ENCODE measurements around the gene P2RX7.
A peak's percentile ranks its signal among the peaks of the same experiment; 100 is the strongest.
"Not testable (repeated sequence)": the region's sequence is repeated elsewhere in the genome, so short reads cannot be mapped to it uniquely, and the experiment has no call there.

The P2RX7 gene

DNA sequence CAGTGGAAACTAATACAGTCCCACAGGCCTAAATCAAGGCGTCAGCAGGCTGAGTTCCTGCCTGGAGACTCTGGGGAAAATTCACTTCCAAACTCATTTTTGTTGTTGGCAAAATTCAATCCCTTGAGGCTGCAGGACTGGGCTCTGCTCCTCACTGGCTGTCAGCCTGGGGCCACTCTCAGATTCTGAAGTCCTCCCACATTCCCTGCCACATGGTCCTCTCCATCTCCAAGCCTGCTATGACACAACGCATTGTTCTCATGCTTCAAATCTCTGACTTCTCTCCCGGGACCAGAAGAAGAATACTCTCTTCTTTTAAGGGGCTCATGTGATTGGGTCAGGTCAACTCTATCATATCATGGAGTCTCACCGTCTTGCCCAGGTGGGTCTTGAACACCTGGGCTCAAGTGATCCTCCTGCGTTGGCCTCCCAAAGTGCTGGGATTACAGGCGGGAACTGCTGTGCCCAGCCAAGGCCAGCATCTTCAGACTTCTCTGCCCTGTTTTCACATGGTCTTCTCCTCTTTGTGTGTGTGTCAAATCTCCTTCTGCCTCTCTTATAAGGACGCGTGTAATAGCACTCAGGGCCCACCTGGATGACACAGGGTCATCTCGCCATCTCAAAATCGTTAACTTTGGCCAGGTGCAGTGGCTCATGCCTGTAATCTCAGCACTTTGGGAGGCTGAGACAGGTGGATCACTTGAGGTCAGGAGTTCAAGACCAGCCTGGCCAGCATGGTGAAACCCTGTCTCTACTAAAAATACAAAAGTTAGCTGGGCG lies 9.7 kb downstream of the P2RX7 start:
- no peak for ATAC-seq
- no peaks in the 10 kb centered on the region for H3K9me3 Mint-ChIP-seq
- H3K4me1 Mint-ChIP-seq: peaks cover 27% of the 10 kb centered on the region
- H3K27ac Mint-ChIP-seq: no peak overlapping the region
- H3K4me3 Mint-ChIP-seq: no peak overlapping the region
- H3K27me3 Mint-ChIP-seq: no peaks in the 10 kb centered on the region
- H3K36me3 Mint-ChIP-seq: no peaks in the 10 kb centered on the region

DNA sequence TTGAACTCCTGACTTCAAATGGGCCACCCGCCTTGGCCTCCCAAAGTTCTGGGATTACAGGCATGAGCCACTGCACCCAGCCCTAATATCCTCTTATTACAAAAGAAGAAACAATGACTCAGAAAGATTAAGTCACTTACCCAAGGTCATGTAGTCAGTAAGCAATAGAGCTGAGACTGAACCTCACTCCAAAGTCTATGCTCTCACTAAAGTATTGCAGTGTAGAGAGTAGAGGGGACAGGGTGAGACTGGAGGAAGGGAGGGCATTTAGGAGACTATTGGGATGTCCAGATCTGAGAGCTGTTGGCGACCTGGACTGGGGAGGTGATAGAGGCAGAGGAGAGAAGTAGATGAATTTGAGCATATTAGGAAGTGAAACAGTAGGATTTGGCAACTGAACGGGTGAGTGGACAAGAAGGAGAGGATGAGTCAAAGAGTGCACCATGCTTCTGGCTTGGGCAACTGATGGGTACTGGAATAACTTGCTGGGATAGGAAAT lies 11.8 kb downstream of the P2RX7 start:
- H3K27ac Mint-ChIP-seq: peak overlapping the region; percentile 59
- H3K9me3 Mint-ChIP-seq: no peaks in the 10 kb centered on the region
- no peaks in the 10 kb centered on the region for H3K27me3 Mint-ChIP-seq
- peak; percentile 53 for ATAC-seq
- peaks cover 27% of the 10 kb centered on the region for H3K4me1 Mint-ChIP-seq
- H3K4me3 Mint-ChIP-seq: peak overlapping the region; percentile 34
- H3K36me3 Mint-ChIP-seq: peaks cover 5% of the 10 kb centered on the region

DNA sequence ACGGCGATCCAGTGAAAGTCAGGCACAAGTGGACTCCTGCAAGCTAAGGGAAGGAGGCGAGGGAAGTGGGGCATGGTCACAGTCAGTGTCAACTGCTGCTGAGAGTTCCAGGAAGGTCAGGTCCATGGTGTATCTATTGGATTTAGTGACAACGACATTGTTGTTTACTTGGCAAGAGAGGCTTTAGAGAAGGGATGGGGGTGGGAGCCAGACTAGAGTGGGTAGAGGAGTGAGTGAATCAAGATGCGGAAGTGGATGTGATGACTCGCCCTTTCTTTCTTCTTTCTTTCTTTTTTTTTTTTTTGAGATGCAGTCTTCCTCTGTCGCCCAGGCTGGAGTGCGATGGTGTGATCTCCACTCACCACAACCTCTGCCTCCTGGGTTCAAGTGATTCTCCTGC lies 12.5 kb downstream of the P2RX7 start:
- H3K4me1 Mint-ChIP-seq: peaks cover 27% of the 10 kb centered on the region
- peak overlapping the region; percentile 59 for H3K27ac Mint-ChIP-seq
- peaks cover 9% of the 10 kb centered on the region for H3K36me3 Mint-ChIP-seq
- H3K27me3 Mint-ChIP-seq: no peaks in the 10 kb centered on the region
- ATAC-seq: peak; percentile 65
- H3K9me3 Mint-ChIP-seq: no peaks in the 10 kb centered on the region
- H3K4me3 Mint-ChIP-seq: no peak overlapping the region

DNA sequence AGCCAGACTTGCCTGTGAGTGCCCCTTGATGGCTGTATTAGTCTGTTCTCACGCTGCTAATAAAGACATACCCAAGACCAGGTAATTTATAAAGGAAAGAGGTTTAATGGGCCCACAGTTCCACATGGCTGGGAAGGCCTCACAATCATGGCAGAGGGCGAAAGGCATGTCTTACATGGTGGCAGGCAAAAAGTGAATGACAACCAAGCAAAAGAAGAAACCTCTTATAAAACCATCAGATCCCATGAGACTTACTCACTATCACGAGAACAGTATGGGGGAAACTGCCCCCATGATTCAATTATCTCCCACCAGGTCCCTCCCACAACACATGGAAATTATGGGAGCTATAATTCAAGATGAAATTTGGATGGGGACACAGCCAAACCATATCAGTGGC lies 16.6 kb downstream of the P2RX7 start:
- not testable (repeated sequence) for H3K4me3 Mint-ChIP-seq, H3K36me3 Mint-ChIP-seq
- H3K4me1 Mint-ChIP-seq: peaks cover 20% of the 10 kb centered on the region

DNA sequence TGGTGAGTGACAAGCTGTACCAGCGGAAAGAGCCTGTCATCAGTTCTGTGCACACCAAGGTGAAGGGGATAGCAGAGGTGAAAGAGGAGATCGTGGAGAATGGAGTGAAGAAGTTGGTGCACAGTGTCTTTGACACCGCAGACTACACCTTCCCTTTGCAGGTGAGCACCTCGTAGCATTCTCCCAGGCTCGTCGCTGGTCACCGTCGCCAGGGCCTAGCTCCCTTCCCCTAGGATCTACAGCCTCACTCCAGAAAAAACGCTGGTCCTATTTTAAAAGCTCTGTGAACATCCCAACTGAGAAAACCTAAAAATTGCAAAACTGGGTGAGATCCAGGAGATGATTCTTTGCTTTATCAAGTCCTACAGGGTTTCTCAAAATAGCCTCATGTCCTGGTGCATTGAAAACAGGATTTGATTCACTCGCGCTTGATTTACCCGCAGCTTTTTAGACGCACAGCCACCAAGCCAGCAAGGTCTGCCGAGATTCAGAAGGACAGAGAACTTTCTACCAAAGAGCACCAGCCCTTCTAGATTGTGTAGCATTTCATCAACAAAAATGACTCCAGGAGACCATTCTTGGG lies 22.2 kb downstream of the P2RX7 start:
- peaks cover 6% of the 10 kb centered on the region for H3K36me3 Mint-ChIP-seq
- no peak overlapping the region for H3K4me3 Mint-ChIP-seq
- no peaks in the 10 kb centered on the region for H3K9me3 Mint-ChIP-seq
- peaks cover 6% of the 10 kb centered on the region for H3K4me1 Mint-ChIP-seq
- no peaks in the 10 kb centered on the region for H3K27me3 Mint-ChIP-seq
- no peak for ATAC-seq
- no peak overlapping the region for H3K27ac Mint-ChIP-seq

More for the DNA sequence above, 16.6 kb downstream of the P2RX7 start:
- ATAC-seq, H3K27ac Mint-ChIP-seq, H3K27me3 Mint-ChIP-seq, H3K9me3 Mint-ChIP-seq: not testable (repeated sequence)

DNA sequence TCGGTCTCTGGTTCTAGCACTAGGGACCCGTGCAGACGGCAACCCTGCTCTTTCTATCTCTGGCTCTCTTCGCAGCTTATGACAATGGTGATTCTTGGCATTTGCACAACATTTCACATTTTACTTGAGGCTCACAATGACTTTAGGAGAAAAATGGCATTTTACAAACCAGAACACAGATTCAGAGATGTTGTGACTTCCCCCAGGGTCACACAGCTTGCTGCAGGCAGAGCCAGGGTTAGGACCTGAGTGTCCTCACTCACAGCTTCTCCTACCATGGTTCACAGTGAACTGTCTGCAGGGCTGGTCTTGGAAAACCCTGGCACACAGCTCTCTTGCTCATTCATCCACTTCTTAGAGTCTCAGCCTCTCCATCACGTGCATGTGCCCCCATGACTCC lies 23.7 kb downstream of the P2RX7 start:
- ATAC-seq: no peak
- H3K36me3 Mint-ChIP-seq: peaks cover 6% of the 10 kb centered on the region
- peaks cover 14% of the 10 kb centered on the region for H3K4me1 Mint-ChIP-seq
- H3K27me3 Mint-ChIP-seq: no peaks in the 10 kb centered on the region
- no peak overlapping the region for H3K4me3 Mint-ChIP-seq
- no peak overlapping the region for H3K27ac Mint-ChIP-seq
- H3K9me3 Mint-ChIP-seq: no peaks in the 10 kb centered on the region

DNA sequence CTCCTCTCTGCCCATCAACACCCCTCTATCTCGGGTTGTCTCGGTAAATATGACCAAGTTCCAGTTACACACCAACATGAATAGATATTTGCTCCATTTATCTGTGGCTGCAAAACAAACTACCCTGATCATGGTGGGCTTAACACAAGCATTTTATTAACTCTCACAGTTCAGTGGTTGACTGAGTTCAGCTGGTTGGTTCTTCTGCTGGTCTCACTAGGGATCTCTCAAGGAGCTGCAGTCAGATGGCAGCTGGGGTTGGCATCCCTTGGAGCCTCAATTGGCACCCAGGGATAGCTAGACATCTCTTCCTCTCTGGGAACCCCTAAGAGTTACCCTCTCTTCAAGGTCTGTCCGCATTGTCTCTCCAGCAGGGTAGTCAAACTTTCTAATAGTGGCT lies 25.4 kb downstream of the P2RX7 start:
- Mint-ChIP-seq H3K9me3 (no peaks in the 10 kb centered on the region), H3K27me3 (no peaks in the 10 kb centered on the region), H3K36me3 (peaks cover 6% of the 10 kb centered on the region), H3K4me1 (peaks cover 14% of the 10 kb centered on the region), H3K4me3 (no peak overlapping the region), H3K27ac (no peak overlapping the region)
- no peak for ATAC-seq

DNA sequence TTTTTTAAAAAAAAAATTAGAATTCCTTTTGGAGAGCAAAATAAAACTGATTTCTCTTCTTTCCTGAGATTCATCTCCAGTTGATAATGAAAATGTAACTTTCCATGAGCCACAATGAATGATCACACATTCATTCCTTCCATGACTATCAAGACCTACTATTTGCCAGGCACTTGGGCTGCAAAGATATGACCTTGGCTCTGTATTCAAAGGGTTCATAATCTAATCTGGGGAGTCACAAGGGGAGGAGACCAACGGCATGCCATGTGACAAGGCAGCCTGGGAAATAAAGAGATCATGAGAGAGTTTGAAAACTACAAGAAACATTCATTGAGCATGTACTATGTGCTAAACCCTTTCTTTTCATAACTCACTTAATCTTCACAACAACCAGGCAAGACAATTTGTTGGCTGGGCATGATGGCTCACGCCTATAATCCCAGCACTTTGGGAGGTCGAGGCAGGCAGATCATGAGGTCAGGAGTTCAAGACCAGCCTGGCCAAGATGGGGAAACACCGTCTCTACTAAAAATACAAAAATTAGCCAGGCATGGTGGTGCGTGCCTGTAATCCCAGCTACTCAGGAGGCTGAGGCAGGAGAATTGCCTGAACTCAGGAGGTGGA lies 26.2 kb downstream of the P2RX7 start:
- not testable (repeated sequence) for H3K36me3 Mint-ChIP-seq, H3K4me3 Mint-ChIP-seq, H3K27me3 Mint-ChIP-seq, H3K9me3 Mint-ChIP-seq, ATAC-seq
- Mint-ChIP-seq H3K4me1 (peaks cover 14% of the 10 kb centered on the region), H3K27ac (peak overlapping the region; percentile 51)

DNA sequence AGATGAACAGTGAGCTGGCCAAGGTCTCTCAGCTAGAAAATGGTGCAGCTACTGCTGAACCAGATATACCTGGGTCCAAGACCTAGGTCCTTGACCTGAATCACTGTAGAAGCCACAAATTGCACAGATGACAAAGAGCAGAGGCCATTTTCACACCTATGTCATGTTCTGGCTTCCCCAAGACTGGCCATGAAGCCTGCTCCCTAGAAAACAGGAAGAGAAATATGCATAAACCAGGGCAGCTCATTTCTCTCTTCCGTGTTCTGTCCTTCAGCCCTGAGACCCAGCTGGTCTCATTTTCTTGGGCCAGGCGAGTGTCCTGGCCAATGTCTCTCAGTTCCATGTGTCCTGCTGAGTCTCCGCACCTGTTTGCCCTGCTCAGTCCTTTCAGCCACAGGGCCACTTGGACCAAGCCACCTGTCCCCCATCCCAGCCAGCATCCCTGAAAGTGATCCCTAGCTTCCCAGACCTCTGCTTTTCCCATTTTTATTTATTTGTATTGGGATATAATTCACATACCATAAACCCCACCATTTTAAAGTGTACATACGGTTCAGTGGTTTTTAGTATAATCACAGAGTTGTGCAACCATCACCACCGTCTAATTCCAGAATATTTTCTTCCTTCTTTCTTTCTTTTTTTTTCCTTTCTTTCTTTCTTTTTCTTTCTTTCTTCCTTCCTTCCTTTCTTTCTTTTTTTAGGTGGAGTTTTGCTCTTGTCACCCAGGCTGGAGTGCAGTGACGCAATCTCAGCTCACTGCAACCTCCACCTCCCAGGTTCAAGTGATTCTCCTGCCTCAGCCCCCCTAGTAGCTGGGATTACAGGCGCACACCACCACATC lies 27.0 kb downstream of the P2RX7 start:
- Mint-ChIP-seq H3K36me3 (peaks cover 6% of the 10 kb centered on the region), H3K27me3 (no peaks in the 10 kb centered on the region), H3K9me3 (no peaks in the 10 kb centered on the region), H3K4me1 (peaks cover 14% of the 10 kb centered on the region), H3K4me3 (no peak overlapping the region), H3K27ac (peak overlapping the region; percentile 51)
- ATAC-seq: peak; percentile 77

DNA sequence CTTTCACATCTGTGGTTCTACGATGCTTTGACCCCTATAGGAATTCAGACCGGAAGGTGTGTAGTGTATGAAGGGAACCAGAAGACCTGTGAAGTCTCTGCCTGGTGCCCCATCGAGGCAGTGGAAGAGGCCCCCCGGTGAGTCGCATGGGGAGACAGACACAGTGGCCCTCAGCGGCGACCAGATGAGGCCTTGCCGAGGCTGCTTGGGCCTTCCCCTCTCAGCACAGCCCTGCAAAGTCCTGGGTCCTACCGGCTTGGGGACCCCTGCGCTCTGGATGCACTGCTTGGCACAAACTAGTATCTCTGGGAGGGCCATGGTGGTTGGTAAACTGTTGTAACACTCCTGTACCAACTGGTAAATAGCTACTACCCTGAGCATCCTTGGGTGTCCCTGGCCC lies 29.7 kb downstream of the P2RX7 start:
- Mint-ChIP-seq H3K4me3 (no peak overlapping the region), H3K9me3 (no peaks in the 10 kb centered on the region), H3K27me3 (no peaks in the 10 kb centered on the region), H3K27ac (no peak overlapping the region), H3K4me1 (peaks cover 14% of the 10 kb centered on the region), H3K36me3 (peaks cover 14% of the 10 kb centered on the region)
- ATAC-seq: no peak

DNA sequence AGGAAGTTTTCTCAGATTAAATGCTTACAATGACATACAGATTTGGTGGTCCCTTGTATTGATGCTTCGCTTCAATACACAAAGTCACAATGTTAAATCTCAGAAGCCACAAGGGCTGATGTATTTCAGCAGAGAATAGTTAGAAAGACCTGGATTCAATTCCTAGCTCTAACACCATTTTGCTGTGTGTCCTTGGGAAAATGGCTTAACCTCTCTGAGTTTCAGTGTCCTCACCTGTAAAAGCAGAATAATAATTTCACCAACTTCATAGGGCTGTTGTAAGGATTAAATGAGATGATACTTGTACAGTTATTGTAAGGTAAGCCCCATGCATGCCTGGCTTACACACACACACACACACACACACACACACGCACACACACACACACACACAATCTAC lies 30.3 kb downstream of the P2RX7 start:
- Mint-ChIP-seq H3K27me3 (no peaks in the 10 kb centered on the region), H3K36me3 (peaks cover 11% of the 10 kb centered on the region), H3K27ac (no peak overlapping the region), H3K4me1 (peaks cover 14% of the 10 kb centered on the region), H3K4me3 (no peak overlapping the region), H3K9me3 (no peaks in the 10 kb centered on the region)
- ATAC-seq: no peak

DNA sequence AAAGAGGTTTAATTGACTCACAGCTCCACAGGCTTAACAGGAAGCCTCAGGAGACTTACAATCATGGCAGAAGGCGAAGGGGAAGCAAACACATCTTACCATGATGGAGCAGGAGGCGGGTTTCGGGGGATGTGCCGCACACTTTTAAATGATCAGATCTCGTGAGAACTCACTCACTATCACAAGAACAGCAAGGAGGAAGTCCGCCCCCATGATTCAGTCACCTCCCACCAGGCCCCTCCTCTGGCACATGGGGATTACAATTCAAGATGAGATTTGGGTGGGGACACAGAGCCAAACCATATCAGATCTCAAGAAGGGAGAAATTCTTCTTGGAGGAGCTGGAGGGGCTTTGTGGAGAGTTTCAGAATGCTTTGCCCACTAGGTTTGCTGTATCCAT lies 32.2 kb downstream of the P2RX7 start:
- not testable (repeated sequence) for H3K27me3 Mint-ChIP-seq, H3K4me3 Mint-ChIP-seq, ATAC-seq, H3K27ac Mint-ChIP-seq, H3K9me3 Mint-ChIP-seq, H3K4me1 Mint-ChIP-seq
- peaks cover 11% of the 10 kb centered on the region for H3K36me3 Mint-ChIP-seq

DNA sequence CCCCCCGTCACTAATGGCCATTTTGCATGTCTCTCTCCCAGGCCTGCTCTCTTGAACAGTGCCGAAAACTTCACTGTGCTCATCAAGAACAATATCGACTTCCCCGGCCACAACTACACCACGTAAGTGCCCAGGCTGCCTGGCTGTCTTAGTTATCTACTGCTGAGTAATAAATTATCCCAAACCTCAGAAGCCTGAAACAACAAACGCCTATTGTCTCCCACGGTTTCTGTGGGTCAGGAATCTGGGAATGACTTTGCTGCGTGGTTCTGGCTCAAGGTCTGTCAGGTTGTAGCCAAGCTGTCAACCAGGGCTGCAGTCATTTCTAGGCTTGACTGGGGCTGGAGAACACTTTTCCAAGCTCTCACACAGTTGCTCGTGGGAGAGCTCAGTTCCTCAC lies 32.6 kb downstream of the P2RX7 start:
- Mint-ChIP-seq H3K27ac (no peak overlapping the region), H3K36me3 (peaks cover 11% of the 10 kb centered on the region), H3K4me1 (peaks cover 4% of the 10 kb centered on the region), H3K27me3 (no peaks in the 10 kb centered on the region), H3K4me3 (no peak overlapping the region), H3K9me3 (no peaks in the 10 kb centered on the region)
- ATAC-seq: no peak

DNA sequence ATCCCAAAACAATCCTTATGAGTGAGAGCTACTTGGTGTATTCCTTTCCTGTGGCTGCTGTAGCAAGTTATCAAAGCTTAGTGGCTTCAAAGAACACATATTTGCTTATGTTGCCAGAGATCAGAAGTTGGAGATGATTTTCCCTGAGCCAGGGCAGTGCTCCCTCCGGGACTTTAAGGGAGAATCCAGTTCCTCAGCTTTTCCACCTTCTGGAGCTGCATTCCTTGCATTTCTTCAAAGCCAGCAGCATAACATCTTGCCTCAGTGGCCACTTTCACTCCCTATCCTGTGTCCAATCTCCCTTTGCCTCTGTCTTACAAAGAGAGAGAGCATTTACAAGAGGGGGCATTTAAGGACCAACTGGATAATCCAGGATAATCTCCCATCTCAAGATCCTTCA lies 33.7 kb downstream of the P2RX7 start:
- Mint-ChIP-seq H3K36me3 (peaks cover 11% of the 10 kb centered on the region), H3K27me3 (no peaks in the 10 kb centered on the region), H3K27ac (no peak overlapping the region), H3K4me1 (no peaks in the 10 kb centered on the region), H3K9me3 (no peaks in the 10 kb centered on the region), H3K4me3 (no peak overlapping the region)
- ATAC-seq: no peak

DNA sequence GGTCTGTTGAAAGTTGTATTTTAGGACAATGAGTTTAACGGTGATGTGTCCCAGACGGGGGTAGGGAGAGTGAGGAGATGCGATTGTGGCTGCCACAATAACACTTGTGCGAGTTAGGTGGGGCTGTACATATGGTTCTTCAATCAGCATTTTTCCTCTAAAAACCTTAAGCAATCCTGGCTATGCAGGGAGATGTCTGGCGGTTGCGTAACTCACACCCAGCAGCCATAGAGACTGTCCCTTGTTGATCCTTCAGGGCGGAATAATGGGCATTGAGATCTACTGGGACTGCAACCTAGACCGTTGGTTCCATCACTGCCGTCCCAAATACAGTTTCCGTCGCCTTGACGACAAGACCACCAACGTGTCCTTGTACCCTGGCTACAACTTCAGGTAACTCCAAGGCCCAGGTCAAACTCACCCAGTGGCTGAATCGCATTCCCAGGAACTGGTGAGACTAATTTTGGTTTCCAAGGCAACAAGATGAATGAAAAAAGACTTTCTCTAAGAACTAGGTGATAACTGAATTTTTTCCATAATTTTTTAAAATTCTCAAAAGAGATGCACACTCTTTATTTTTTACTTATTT lies 34.6 kb downstream of the P2RX7 start:
- no peak overlapping the region for H3K27ac Mint-ChIP-seq
- no peaks in the 10 kb centered on the region for H3K27me3 Mint-ChIP-seq
- H3K36me3 Mint-ChIP-seq: peaks cover 11% of the 10 kb centered on the region
- H3K4me3 Mint-ChIP-seq: no peak overlapping the region
- no peaks in the 10 kb centered on the region for H3K9me3 Mint-ChIP-seq
- ATAC-seq: no peak
- H3K4me1 Mint-ChIP-seq: no peaks in the 10 kb centered on the region
